ENCODE measurements around the gene LRRC61.

Gene LRRC61

GRCh38 chr7:150375662-150376521, 52.7 kb downstream of the LRRC61 start:
- DNase-seq (ENCODE audit: low spot score in 2 of 2) (no peak), ATAC-seq (no peak)
- H3K36me3 Mint-ChIP-seq, result peaks cover 25% of the 10 kb centered on the region
- no peaks in the 10 kb centered on the region for H3K9me3 Mint-ChIP-seq
- peaks cover 49% of the 10 kb centered on the region for H3K4me1 Mint-ChIP-seq
- peak overlapping the region; percentile 15 for H3K4me3 Mint-ChIP-seq
- peak overlapping the region; percentile 77 for H3K27ac Mint-ChIP-seq

GRCh38 chr7:150376560-150376959, 53.4 kb downstream of the LRRC61 start:
- Mint-ChIP-seq H3K9me3 (no peaks in the 10 kb centered on the region), H3K27ac (peak overlapping the region; percentile 77), H3K4me1 (peaks cover 48% of the 10 kb centered on the region), H3K36me3 (peaks cover 25% of the 10 kb centered on the region), H3K4me3 (peak overlapping the region; percentile 15)
- ATAC-seq (no peak), DNase-seq (ENCODE audit: low spot score in 2 of 2) (no peak)

GRCh38 chr7:150377196-150377595, 54.0 kb downstream of the LRRC61 start:
- peaks cover 25% of the 10 kb centered on the region for H3K36me3 Mint-ChIP-seq
- no peak for DNase-seq (ENCODE audit: low spot score in 2 of 2)
- H3K27ac Mint-ChIP-seq, result no peak overlapping the region
- ATAC-seq, result no peak
- H3K4me3 Mint-ChIP-seq, result peak overlapping the region; percentile 85
- H3K9me3 Mint-ChIP-seq, result no peaks in the 10 kb centered on the region
- peaks cover 48% of the 10 kb centered on the region for H3K4me1 Mint-ChIP-seq

GRCh38 chr7:150377635-150378034, 54.5 kb downstream of the LRRC61 start:
- Mint-ChIP-seq H3K9me3 (no peaks in the 10 kb centered on the region), H3K36me3 (peaks cover 20% of the 10 kb centered on the region), H3K27ac (peak overlapping the region; percentile 67), H3K4me3 (peak overlapping the region; percentile 85), H3K4me1 (peaks cover 48% of the 10 kb centered on the region)
- ATAC-seq (no peak), DNase-seq (ENCODE audit: low spot score in 2 of 2) (no peak)

- H3K9me3 Mint-ChIP-seq, result no peaks in the 10 kb centered on the region
Observed at GRCh38 chr7:150378115-150378852, 55.1 kb downstream of the LRRC61 start.

GRCh38 chr7:150378853-150379440, 55.8 kb downstream of the LRRC61 start, which contains the start of gene ZNF775:
ZNF775 (plus strand) TSS chr7:150379330; CDS start chr7:150388471, 9,141 bp downstream.
- peak; percentile 86 to 95 for DNase-seq (ENCODE audit: low spot score in 2 of 2)
- Mint-ChIP-seq H3K27ac (peak within 1 kb of the TSS; percentile 67), H3K36me3 (peaks cover 7% of the 10 kb centered on the region), H3K4me1 (peaks cover 44% of the 10 kb centered on the region), H3K9me3 (no peaks in the 10 kb centered on the region), H3K4me3 (peak within 1 kb of the TSS; percentile 85)
- ATAC-seq, result peak; percentile 98

More at GRCh38 chr7:150378115-150378852, 55.1 kb downstream of the LRRC61 start:
- Mint-ChIP-seq H3K4me3 (peak overlapping the region; percentile 85), H3K36me3 (peaks cover 14% of the 10 kb centered on the region), H3K4me1 (peaks cover 48% of the 10 kb centered on the region), H3K27ac (peak overlapping the region; percentile 67)
- ATAC-seq (no peak), DNase-seq (ENCODE audit: low spot score in 2 of 2) (peak in 1 of 2 donors; percentile 68)

- Mint-ChIP-seq H3K27ac (peak overlapping the region; percentile 43), H3K9me3 (no peaks in the 10 kb centered on the region), H3K4me1 (peaks cover 43% of the 10 kb centered on the region), H3K36me3 (peaks cover 5% of the 10 kb centered on the region), H3K4me3 (peak overlapping the region; percentile 85)
- ATAC-seq (peak; percentile 61), DNase-seq (ENCODE audit: low spot score in 2 of 2) (no peak)
Observed at GRCh38 chr7:150379441-150380379, 56.6 kb downstream of the LRRC61 start.

- peaks cover 43% of the 10 kb centered on the region for H3K4me1 Mint-ChIP-seq
- H3K9me3 Mint-ChIP-seq, result no peaks in the 10 kb centered on the region
- peaks cover 5% of the 10 kb centered on the region for H3K36me3 Mint-ChIP-seq
- ATAC-seq (no peak), DNase-seq (ENCODE audit: low spot score in 2 of 2) (no peak)
- H3K4me3 Mint-ChIP-seq, result peak overlapping the region; percentile 85
- peak overlapping the region; percentile 43 for H3K27ac Mint-ChIP-seq
Observed at GRCh38 chr7:150380463-150380862, 57.3 kb downstream of the LRRC61 start.

GRCh38 chr7:150381096-150381495, 57.9 kb downstream of the LRRC61 start:
- peak overlapping the region; percentile 85 for H3K4me3 Mint-ChIP-seq
- peaks cover 39% of the 10 kb centered on the region for H3K4me1 Mint-ChIP-seq
- H3K36me3 Mint-ChIP-seq, result peaks cover 4% of the 10 kb centered on the region
- no peaks in the 10 kb centered on the region for H3K9me3 Mint-ChIP-seq
- DNase-seq (ENCODE audit: low spot score in 2 of 2), result no peak
- no peak overlapping the region for H3K27ac Mint-ChIP-seq
- ATAC-seq, result no peak

- peaks cover 32% of the 10 kb centered on the region for H3K4me1 Mint-ChIP-seq
- H3K36me3 Mint-ChIP-seq, result peaks cover 4% of the 10 kb centered on the region
- H3K27ac Mint-ChIP-seq, result peak overlapping the region; percentile 54
Observed at GRCh38 chr7:150381785-150382122, 58.6 kb downstream of the LRRC61 start.

GRCh38 chr7:150382123-150382843, 59.1 kb downstream of the LRRC61 start:
- Mint-ChIP-seq H3K4me1 (peaks cover 32% of the 10 kb centered on the region), H3K36me3 (peaks cover 5% of the 10 kb centered on the region), H3K4me3 (no peak overlapping the region), H3K9me3 (no peaks in the 10 kb centered on the region), H3K27ac (peak overlapping the region; percentile 54)
- no peak for ATAC-seq
- DNase-seq (ENCODE audit: low spot score in 2 of 2), result no peak

More at GRCh38 chr7:150381785-150382122, 58.6 kb downstream of the LRRC61 start:
- H3K9me3 Mint-ChIP-seq, result no peaks in the 10 kb centered on the region
- ATAC-seq (no peak), DNase-seq (ENCODE audit: low spot score in 2 of 2) (no peak)
- no peak overlapping the region for H3K4me3 Mint-ChIP-seq

GRCh38 chr7:150382844-150383225, 59.7 kb downstream of the LRRC61 start:
- DNase-seq (ENCODE audit: low spot score in 2 of 2) (no peak), ATAC-seq (no peak)
- Mint-ChIP-seq H3K9me3 (no peaks in the 10 kb centered on the region), H3K27ac (no peak overlapping the region), H3K36me3 (peaks cover 5% of the 10 kb centered on the region), H3K4me3 (no peak overlapping the region), H3K4me1 (peaks cover 27% of the 10 kb centered on the region)

GRCh38 chr7:150383710-150384397, 60.7 kb downstream of the LRRC61 start:
- no peaks in the 10 kb centered on the region for H3K9me3 Mint-ChIP-seq
- ATAC-seq (no peak), DNase-seq (ENCODE audit: low spot score in 2 of 2) (no peak)
- H3K4me3 Mint-ChIP-seq, result no peak overlapping the region
- peaks cover 22% of the 10 kb centered on the region for H3K4me1 Mint-ChIP-seq
- no peak overlapping the region for H3K27ac Mint-ChIP-seq
- peaks cover 5% of the 10 kb centered on the region for H3K36me3 Mint-ChIP-seq
